HG03135 (cell line): ENCODE data around the gene ILK.
A peak's percentile ranks its signal among the peaks of the same experiment; 100 is the strongest.

Source experiments
- ATAC-seq: cut with Tn5 transposase; IDR thresholded peaks from one replicate; pipeline ENCODE4 v1.9.1; 2021; ENCODE audit warnings: mild to moderate bottlenecking, moderate library complexity; ENCODE audit not compliant: unreplicated experiment

Gene ILK

DNA sequence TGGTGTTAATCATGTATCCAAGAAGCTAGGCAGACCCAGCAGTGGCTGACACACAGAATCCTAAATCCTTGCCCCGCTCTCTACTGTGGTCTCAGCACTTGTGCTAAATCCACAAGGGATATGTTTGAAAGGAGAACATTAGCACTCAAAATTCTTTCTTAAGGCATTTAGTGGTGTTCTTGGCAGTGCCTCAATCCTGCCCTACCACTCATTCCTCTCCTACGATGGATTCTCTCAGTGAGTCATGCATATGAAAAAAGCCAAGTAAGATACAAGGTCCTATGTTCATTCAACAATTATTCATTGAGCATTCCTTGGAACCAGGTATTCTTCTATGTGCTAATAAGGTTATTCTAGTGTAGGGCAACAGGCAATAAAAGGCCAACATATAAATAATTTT, 31.4 kb upstream of the ILK start:
- ATAC-seq: no peak

DNA sequence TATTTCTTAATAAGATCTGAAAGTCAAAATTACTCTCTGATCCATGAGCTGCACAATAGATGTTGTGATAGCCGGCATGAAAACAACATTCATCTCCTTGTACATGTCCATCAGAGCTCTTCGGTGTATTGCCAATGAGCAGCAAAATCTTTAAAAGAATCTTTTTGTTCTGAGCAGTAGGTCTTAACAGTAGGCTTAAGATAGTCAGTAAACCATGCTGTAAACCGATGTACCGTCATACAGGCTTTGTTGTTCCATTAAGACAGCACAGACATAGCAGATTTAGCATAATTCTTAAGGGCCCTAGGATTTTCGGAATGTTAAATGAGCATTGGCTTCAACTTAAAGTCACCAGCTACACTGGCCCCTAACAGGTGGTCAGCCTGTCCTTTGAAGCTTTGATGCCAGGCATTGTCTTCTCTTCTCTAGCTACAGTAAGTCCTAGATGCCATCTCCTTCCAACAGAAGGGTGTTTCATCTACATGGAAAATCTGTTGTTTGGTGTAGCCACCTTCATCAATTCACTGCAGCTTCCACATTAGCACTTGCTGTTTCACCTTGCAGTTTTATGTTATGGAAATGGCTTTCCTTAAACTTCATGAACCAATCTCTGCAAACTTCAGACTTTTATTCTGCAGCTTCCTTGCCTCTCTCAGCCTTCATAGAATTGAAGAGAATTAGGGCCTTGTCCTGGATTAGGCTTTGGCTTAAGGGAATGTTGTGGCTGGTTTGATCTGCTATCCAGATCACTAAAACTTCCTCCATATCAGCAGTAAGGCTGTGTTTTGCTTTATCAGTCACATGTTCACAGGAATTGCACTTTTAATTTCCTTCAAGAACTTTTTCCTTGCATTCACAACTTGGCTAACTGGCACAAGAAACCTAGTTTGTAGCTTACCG, 28.5 kb upstream of the ILK start:
- no peak for ATAC-seq

DNA sequence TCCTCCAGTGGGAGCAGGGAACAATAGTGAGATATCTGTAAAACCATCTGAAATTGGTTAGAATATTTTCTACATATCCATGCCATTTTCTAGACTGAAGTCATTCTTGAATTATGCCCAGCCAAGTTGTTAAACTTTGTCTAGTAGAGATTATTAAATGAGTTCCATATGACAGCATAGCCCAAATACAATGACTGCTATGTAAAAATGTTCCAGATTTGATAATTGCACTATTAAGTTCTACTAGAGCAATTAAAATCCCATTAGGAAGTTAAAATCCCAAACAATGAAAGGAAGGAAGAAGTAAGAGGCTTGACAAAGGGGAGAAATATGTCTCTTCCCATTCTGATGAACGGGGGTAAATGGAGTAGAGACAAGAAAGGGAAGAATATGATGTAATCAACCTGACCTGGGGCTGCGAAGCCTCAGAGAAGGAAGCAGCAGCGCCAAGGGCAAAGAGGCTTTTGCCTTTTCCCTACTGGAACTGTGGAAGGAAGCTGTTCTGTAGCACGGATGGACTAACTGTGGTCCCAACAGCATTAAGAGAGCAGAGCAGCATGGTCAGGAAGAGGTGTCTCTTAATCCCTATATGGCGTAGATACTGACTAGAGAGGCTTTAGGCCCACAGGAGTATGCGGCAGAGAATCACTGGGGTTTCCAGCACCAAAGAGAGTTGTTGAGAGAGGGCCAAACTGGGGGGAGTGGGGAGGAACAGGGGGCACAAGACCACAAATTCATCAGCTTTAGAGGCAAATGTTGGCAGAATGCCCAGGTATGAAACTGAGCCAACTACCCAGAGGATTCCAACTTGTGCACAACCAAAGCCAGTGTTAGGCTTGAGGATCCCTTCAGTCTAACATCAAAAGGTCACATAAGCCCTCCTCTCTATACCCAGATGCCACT, 26.9 kb upstream of the ILK start:
- ATAC-seq: no peak

GRCh38 chr11:6578134-6578533, 25.4 kb upstream of the ILK start:
- ATAC-seq: no peak

GRCh38 chr11:6579681-6580080, 23.9 kb upstream of the ILK start:
- ATAC-seq: no peak

GRCh38 chr11:6583584-6583983, 20.0 kb upstream of the ILK start:
- ATAC-seq: no peak

- ATAC-seq: no peak
Observed at GRCh38 chr11:6584528-6584927, 19.0 kb upstream of the ILK start.

- no peak for ATAC-seq
Observed at GRCh38 chr11:6586434-6587359, 16.9 kb upstream of the ILK start.

DNA sequence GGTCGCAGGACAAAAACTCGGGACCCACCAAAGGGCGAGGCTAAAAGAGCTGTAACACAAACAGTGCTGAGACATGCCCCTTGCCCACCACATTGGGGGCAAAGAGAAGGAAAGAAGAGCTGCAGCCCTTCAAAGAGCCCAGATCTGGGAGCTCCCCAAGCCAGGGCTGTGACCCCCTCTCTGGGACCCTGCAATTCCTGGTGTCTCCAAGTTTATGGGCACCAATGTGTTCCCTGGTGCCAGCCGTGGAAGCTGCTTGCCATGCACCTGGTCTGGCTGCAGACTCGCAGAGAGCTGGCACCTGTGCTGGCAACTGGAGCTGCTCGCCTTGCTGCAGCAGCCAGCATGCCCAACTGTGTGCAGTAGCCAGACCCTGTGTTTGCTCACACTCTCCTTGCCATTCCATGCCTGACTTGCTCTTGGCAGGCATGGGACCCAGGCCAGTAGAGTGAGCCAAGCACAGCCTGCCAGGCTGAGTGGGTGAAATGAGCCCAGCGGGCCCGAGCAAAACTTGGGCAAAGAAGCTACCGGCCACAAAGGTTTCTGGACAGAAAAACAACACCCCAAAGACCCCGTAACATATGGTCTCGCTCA, 16.1 kb upstream of the ILK start:
- ATAC-seq: no peak

- no peak for ATAC-seq
Observed at GRCh38 chr11:6588018-6588417, 15.6 kb upstream of the ILK start.

DNA sequence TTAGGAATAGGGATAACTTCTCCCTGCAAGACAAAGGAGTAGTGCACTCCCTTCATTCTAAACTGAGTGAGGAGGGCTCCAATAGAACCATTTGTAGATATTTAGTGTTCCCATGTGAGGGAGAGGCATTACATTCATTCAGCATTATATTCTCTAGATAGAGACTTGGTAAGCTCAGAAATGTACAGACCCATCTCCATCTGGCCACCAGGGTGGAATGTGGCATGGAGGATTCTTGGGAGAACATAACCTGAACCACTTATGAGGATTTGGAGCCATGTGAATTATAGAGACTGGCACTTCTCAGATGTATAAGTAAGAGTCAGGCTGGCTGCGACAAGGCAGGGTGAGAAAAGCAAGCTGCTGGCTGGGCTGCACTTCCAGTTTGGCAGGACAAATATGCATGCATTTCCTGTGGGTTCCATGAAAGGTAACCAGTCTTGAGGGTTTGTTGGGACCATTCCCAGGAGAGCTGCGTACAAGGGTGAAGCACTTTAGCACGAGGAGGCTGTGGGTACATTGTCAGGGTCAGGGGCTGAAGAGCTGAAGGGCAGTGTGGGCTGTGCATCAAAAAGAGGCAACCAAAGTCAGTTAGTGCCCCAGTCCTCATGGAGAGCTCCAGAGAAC, 9.3 kb upstream of the ILK start:
- no peak for ATAC-seq

GRCh38 chr11:6596239-6596877, 7.2 kb upstream of the ILK start:
- no peak for ATAC-seq

GRCh38 chr11:6598555-6598954, 5.0 kb upstream of the ILK start:
- ATAC-seq: no peak

DNA sequence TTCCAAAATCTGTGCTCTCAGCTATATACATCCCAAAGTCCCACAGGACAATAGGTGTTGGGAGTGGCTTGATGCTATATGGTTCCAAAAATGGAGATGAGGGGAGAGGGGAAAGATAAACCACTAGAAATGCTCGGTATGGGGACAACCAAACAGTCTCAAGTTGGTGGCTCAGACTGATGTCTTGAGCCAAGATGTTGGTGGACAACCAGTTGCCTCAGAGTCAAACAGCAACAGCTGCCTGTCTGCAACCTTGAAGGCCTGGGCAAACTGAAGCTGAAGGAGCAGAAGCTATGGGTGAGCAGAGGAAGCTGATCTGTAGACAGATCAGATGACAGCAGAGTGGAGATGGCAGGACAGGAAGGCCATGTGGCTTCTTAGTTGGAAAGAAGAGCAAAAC, 4.1 kb upstream of the ILK start:
- no peak for ATAC-seq

- ATAC-seq: no peak
Observed at GRCh38 chr11:6599881-6600390, 3.6 kb upstream of the ILK start.

GRCh38 chr11:6601041-6601461, 2.5 kb upstream of the ILK start:
- ATAC-seq: no peak

GRCh38 chr11:6602096-6602940, 1.3 kb upstream of the ILK start:
- ATAC-seq: no peak

GRCh38 chr11:6604081-6604626, 580 bp downstream of the ILK start:
- ATAC-seq: peak; percentile 36
